MM.1S (cell line): Measurements from ENCODE around the gene ESPN.

Experiments used
- CTCF ChIP-seq: fragments of 300-600 bp; sonication (generic); IDR thresholded peaks from 2 replicates; pipeline ENCODE4 v1.5.1; 2016; ENCODE audit warnings: antibody characterized with exemption, low read length, mixed read lengths
- EZH2 ChIP-seq: fragments of 300-600 bp; sonication (generic); optimal IDR thresholded peaks from 2 replicates; pipeline ENCODE3; 2017; ENCODE audit warnings: low read depth, mild to moderate bottlenecking, antibody characterized with exemption, low read length, mixed read lengths
- EZH2phosphoT487 ChIP-seq: fragments of 300-600 bp; sonication (generic); IDR thresholded peaks from 2 replicates; pipeline ENCODE4 v1.6.1; 2018; ENCODE audit warnings: antibody characterized with exemption, low read length

- TF ChIP-seq CTCF (peak; percentile 83), EZH2phosphoT487 (no peak), EZH2 (no peak)
Measured at GRCh38 chr1:6423321-6423999, 1.1 kb upstream of the ESPN start.
